T-cell (primary cell): ENCODE results near the gene MYO3A. TPM values are rescaled to one million over a fixed set of nuclear protein-coding genes. Genes with fewer than 3 reads are reported as not detected.

Source experiments
- ATAC-seq, 4 experiments: fragments of 200-7000 bp in 3 of 4; fragments of 150-1000 bp in 1 of 4; cut with Tn5 transposase; replicated peaks in 1 of 4; 1 replicate in 3 of 4; 2 replicates in 1 of 4; pipeline ENCODE4 v1.10.0; 2021; ENCODE audit warnings: moderate library complexity in 3 of 4, mild to moderate bottlenecking in 2 of 4, moderate number of reproducible peaks in 1 of 4
- CTCF ChIA-PET, 2 donors: fragments of 300-600 bp; sonication (Branson Sonifier 250); formaldehyde crosslinking; loops; one replicate each; lab custom pipeline; 2022; ENCODE audit warnings: antibody characterized with exemption in 2 of 2; lab: Charles Lee
- POLR2A ChIA-PET, 2 donors: fragments of 300-600 bp; sonication (Branson Sonifier 250); formaldehyde crosslinking; loops; one replicate each; lab custom pipeline; 2022; ENCODE audit warnings: antibody characterized with exemption in 2 of 2; lab: Charles Lee
- DNase-seq, 35 experiments: peaks; one replicate each; pipeline versions ENCODE4 v3.0.0 to v3.0.0-alpha.2; 2013 to 2023
- H3K27ac ChIP-seq: one replicate; pipeline ENCODE4 v1.5.1; 2013; ENCODE audit warnings: low read length
- H3K27me3 ChIP-seq, 2 experiments: replicated peaks in 1 of 2; 1 replicate in 1 of 2; 2 replicates in 1 of 2; pipeline versions ENCODE4 v1.6.1 to v1.7.0; 2013; ENCODE audit warnings: low read length in 1 of 2, mixed read lengths in 1 of 2; ENCODE audit not compliant: control insufficient read depth in 2 of 2, insufficient read depth in 2 of 2; ENCODE audit errors: extremely low read depth in 1 of 2
- H3K36me3 ChIP-seq, 2 donors: 1 replicate in 1 of 2; 2 replicates in 1 of 2; pipeline versions ENCODE4 v1.6.1 to v1.7.0; 2013; ENCODE audit warnings: low read length in 1 of 2; ENCODE audit not compliant: control insufficient read depth in 2 of 2, insufficient read depth in 1 of 2; ENCODE audit errors: extremely low read depth in 1 of 2
- H3K4me1 ChIP-seq, 2 experiments: 1 replicate in 1 of 2; 2 replicates in 1 of 2; pipeline versions ENCODE4 v1.6.1 to v1.7.0; 2013; ENCODE audit warnings: low read length in 2 of 2, mixed read lengths in 1 of 2; ENCODE audit not compliant: insufficient read depth in 2 of 2, control insufficient read depth in 1 of 2; ENCODE audit errors: extremely low read depth in 1 of 2
- H3K4me3 ChIP-seq, 2 donors: 1 replicate in 1 of 2; 2 replicates in 1 of 2; pipeline versions ENCODE4 v1.5.1 to v1.7.0; 2013; ENCODE audit warnings: mild to moderate bottlenecking in 2 of 2, low read length in 1 of 2, moderate library complexity in 1 of 2; ENCODE audit not compliant: control insufficient read depth in 1 of 2; ENCODE audit errors: extremely low read depth in 1 of 2
- H3K9me3 ChIP-seq: 2 replicates; pipeline ENCODE4 v1.7.0; 2013
- H3K27ac Mint-ChIP-seq, 2 donors: one replicate each; pipeline ENCODE4 v1.8.0; 2020 to 2021; ENCODE audit warnings: mild to moderate bottlenecking in 2 of 2, mixed read lengths in 2 of 2
- H3K27me3 Mint-ChIP-seq, 2 donors: one replicate each; pipeline ENCODE4 v1.8.0; 2021 to 2022; ENCODE audit warnings: mixed read lengths in 2 of 2
- H3K36me3 Mint-ChIP-seq: one replicate; pipeline ENCODE4 v1.8.0; 2021; ENCODE audit warnings: mixed read lengths
- H3K4me1 Mint-ChIP-seq, 3 donors: one replicate each; pipeline ENCODE4 v1.8.0; 2020 to 2022; ENCODE audit warnings: mixed read lengths in 3 of 3, mild to moderate bottlenecking in 1 of 3
- H3K4me3 Mint-ChIP-seq, 3 donors: one replicate each; pipeline ENCODE4 v1.8.0; 2020 to 2022; ENCODE audit warnings: mild to moderate bottlenecking in 3 of 3, mixed read lengths in 3 of 3, moderate library complexity in 3 of 3
- H3K9me3 Mint-ChIP-seq, 3 donors: one replicate each; pipeline ENCODE4 v1.8.0; 2020 to 2022; ENCODE audit warnings: mixed read lengths in 3 of 3
- WGBS: methylation state at CpG from one replicate; pipeline ENCODE4 v1.1.5; 2013; ENCODE audit warnings: missing lambda C conversion rate; ENCODE audit not compliant: insufficient coverage; 5-methylcytosine and 5-hydroxymethylcytosine counted together
- total RNA-seq, 35 experiments: library from RNA in 6 of 35; stranded (reverse) in 6 of 35; fragments of 120-200 nt in 1 of 35; gene quantifications; one replicate each; pipeline versions ENCODE4 v1.2.1 to v1.2.4 and lab custom pipeline; 2013 to 2026

MYO3A gene
- total RNA-seq, 5 donors from 2014 or later (not counting 1 experiment from before 2014, with no cell fraction given), result 0.16 to 0.46 TPM; not detected in 3

DNA sequence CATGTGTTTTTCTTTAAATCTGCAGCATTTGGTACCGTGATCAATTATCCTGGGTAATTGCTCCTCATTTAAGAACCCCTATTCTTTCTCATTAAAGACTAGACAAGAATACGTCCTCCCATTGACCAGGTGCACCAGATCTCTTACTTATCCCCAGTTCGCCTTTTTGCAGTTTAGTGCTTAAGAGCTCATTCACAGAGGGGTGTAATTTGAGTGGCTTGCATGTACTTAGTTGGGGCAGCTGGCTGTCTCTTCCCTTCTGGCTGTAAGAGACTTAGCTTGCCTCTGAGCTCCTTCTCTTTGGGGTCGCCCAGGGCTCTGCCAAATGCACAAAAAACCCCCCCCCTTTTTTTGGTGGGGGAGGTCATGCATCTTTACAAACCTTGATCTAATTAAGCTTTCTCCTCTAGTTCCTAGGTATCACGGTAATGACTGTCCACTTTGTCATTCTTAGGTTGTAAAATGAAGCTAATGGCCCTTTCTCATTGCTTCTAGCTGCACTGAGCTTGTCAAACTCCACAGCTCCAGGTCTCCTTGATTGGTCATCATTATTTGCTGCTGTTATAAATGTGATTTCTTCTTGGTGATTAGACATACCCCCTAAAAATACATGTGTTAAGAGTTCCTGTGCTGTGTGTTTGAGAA lies 308.8 kb downstream of the MYO3A start:
- H3K4me3 Mint-ChIP-seq, result no peak overlapping the region
- CTCF ChIA-PET, result no interaction called here
- Histone ChIP-seq H3K27me3 (peaks cover 0 to 4% of the 10 kb centered on the region in 2 experiments), H3K4me1 (no peaks in the 10 kb centered on the region), H3K4me3 (no peak overlapping the region), H3K27ac (no peak overlapping the region), H3K9me3 (no peaks in the 10 kb centered on the region), H3K36me3 (no peaks in the 10 kb centered on the region)
- no peaks in the 10 kb centered on the region for H3K36me3 Mint-ChIP-seq
- no peaks in the 10 kb centered on the region for H3K4me1 Mint-ChIP-seq
- H3K27me3 Mint-ChIP-seq, result peaks cover 26 to 32% of the 10 kb centered on the region in 2 donors
- ATAC-seq (no peak), DNase-seq (no peak)
- WGBS, result no CpG with 5 or more reads among the region's 5 CpGs
- POLR2A ChIA-PET, result no interaction called here
- no peaks in the 10 kb centered on the region for H3K9me3 Mint-ChIP-seq
- H3K27ac Mint-ChIP-seq, result no peak overlapping the region

- POLR2A ChIA-PET, result no interaction called here
- no peak overlapping the region for H3K4me3 Mint-ChIP-seq
- no peaks in the 10 kb centered on the region for H3K4me1 ChIP-seq
These were observed 309.3 kb downstream of the MYO3A start for GRCh38 chr10:26243351-26243720.

DNA sequence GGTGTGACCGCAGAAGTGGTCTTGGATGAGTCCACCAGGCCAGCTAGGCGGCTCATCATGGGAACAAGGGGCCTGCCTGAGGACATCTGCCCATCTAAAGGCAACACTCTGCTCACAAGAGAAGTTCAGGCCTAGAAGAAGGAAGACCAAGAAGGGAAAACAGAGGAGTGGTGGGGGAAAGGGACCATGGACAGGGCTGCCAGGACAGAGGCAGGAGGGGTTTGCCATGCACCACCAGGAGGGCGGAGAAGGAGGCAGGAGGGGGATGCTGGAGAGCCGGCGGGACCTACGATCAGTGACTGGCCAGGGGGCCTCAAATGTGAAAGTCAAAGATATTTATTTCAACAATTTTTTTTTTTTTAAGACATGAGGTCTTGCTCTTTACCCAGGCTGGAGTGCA lies 315.7 kb downstream of the MYO3A start:
- Mint-ChIP-seq H3K27ac (no peak overlapping the region), H3K27me3 (peaks cover 10 to 12% of the 10 kb centered on the region in 2 donors), H3K36me3 (no peaks in the 10 kb centered on the region), H3K4me1 (no peaks in the 10 kb centered on the region), H3K9me3 (no peaks in the 10 kb centered on the region), H3K4me3 (no peak overlapping the region)
- Histone ChIP-seq H3K4me1 (no peaks in the 10 kb centered on the region), H3K36me3 (no peaks in the 10 kb centered on the region), H3K27ac (no peak overlapping the region), H3K4me3 (no peak overlapping the region), H3K9me3 (no peaks in the 10 kb centered on the region), H3K27me3 (peaks cover 0 to 8% of the 10 kb centered on the region in 2 experiments)
- POLR2A ChIA-PET, result no interaction called here
- CTCF ChIA-PET, result interaction anchor here in 1 of 2 donors (0.6 kb wide), 1 partner anchor 559 kb away, joined by 3 read pairs; no protein-coding TSS in a partner anchor
- DNase-seq, result no peak
- 93% methylated on average over 6 of the region's 6 CpGs for WGBS
- ATAC-seq, result no peak

More at GRCh38 chr10:26243351-26243720, 309.3 kb downstream of the MYO3A start:
- ATAC-seq (no peak), DNase-seq (no peak)
- no peaks in the 10 kb centered on the region for H3K9me3 ChIP-seq
- Mint-ChIP-seq H3K27ac (no peak overlapping the region), H3K27me3 (peaks cover 21 to 31% of the 10 kb centered on the region in 2 donors), H3K36me3 (no peaks in the 10 kb centered on the region), H3K4me1 (no peaks in the 10 kb centered on the region), H3K9me3 (no peaks in the 10 kb centered on the region)
- WGBS, result 76% methylated on average over 3 of the region's 5 CpGs
- no peaks in the 10 kb centered on the region for H3K36me3 ChIP-seq
- CTCF ChIA-PET, result no interaction called here
- peaks cover 0 to 4% of the 10 kb centered on the region in 2 experiments for H3K27me3 ChIP-seq
- no peak overlapping the region for H3K27ac ChIP-seq
- no peak overlapping the region for H3K4me3 ChIP-seq

GRCh38 chr10:26251925-26252324 lies 317.9 kb downstream of the MYO3A start:
- H3K4me1 ChIP-seq, result no peaks in the 10 kb centered on the region
- H3K36me3 Mint-ChIP-seq, result no peaks in the 10 kb centered on the region
- no peak overlapping the region for H3K4me3 ChIP-seq
- no peaks in the 10 kb centered on the region for H3K4me1 Mint-ChIP-seq
- H3K36me3 ChIP-seq, result no peaks in the 10 kb centered on the region
- no peaks in the 10 kb centered on the region for H3K9me3 Mint-ChIP-seq
- H3K27me3 Mint-ChIP-seq, result peaks cover 16 to 18% of the 10 kb centered on the region in 2 donors
- H3K27ac ChIP-seq, result no peak overlapping the region
- WGBS, result 94% methylated on average over 3 of the region's 6 CpGs
- H3K4me3 Mint-ChIP-seq, result no peak overlapping the region
- ChIA-PET CTCF (no interaction called here), POLR2A (no interaction called here)
- no peak for DNase-seq
- H3K9me3 ChIP-seq, result no peaks in the 10 kb centered on the region
- no peak overlapping the region for H3K27ac Mint-ChIP-seq
- ATAC-seq, result no peak
- H3K27me3 ChIP-seq, result peaks cover 0 to 8% of the 10 kb centered on the region in 2 experiments

DNA sequence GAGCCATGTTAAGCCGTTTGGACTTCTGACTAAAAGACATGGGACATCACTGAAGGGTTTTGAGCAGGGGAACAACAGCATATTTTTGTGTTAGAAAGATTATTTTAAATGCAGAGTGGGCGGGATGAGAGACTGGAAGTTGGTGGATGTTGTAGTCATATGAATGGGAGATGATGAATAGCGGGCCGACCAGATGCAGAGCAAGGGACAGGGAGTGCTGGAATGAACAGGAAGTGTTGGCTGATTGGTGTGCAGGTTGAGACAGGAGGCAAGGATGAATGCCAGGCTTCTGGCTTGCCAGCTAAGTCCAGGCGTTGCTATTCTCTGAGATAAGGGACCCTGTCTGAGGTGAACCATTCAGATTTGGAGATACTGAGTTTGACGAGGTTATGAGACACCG lies 320.6 kb downstream of the MYO3A start:
- Mint-ChIP-seq H3K27me3 (peaks cover 26 to 28% of the 10 kb centered on the region in 2 donors), H3K4me1 (no peaks in the 10 kb centered on the region), H3K36me3 (no peaks in the 10 kb centered on the region), H3K9me3 (no peaks in the 10 kb centered on the region), H3K4me3 (no peak overlapping the region), H3K27ac (no peak overlapping the region)
- CTCF ChIA-PET, result no interaction called here
- POLR2A ChIA-PET, result no interaction called here
- peaks cover 0 to 8% of the 10 kb centered on the region in 2 experiments for H3K27me3 ChIP-seq
- no peak overlapping the region for H3K27ac ChIP-seq
- H3K4me3 ChIP-seq, result no peak overlapping the region
- no peak for ATAC-seq
- WGBS, result 71% methylated on average over 7 of the region's 7 CpGs
- no peak for DNase-seq
- no peaks in the 10 kb centered on the region for H3K4me1 ChIP-seq
- no peaks in the 10 kb centered on the region for H3K9me3 ChIP-seq
- no peaks in the 10 kb centered on the region for H3K36me3 ChIP-seq

DNA sequence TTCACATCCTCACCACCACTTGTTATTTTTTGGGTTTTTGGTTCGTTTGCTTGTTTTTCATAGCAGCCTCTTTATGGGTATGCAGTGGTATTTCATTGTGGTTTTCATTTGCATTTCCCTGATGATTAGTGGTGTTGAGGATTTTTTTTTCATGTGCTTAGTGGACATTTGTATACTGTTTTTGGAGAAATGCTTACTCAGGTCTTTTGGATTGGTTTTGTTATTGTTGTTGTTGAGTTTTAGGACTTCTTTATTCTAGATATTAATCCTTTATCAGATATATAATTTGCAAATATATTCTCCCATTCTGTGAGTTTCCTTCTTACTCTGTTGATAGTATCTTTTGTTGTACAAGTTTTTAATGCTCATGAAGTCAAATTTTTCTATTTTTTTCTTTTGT lies 325.3 kb downstream of the MYO3A start:
- Mint-ChIP-seq H3K27ac (no peak overlapping the region), H3K9me3 (no peaks in the 10 kb centered on the region), H3K27me3 (peaks cover 18 to 34% of the 10 kb centered on the region in 2 donors), H3K36me3 (no peaks in the 10 kb centered on the region), H3K4me1 (no peaks in the 10 kb centered on the region), H3K4me3 (no peak overlapping the region)
- Histone ChIP-seq H3K27me3 (peaks cover 0 to 4% of the 10 kb centered on the region in 2 experiments), H3K4me1 (no peaks in the 10 kb centered on the region), H3K9me3 (no peaks in the 10 kb centered on the region), H3K27ac (no peak overlapping the region), H3K4me3 (no peak overlapping the region), H3K36me3 (no peaks in the 10 kb centered on the region)
- ATAC-seq (no peak), DNase-seq (no peak)
- ChIA-PET CTCF (no interaction called here), POLR2A (no interaction called here)
- WGBS, result no CpG with 5 or more reads among the region's 1 CpG
